ENCODE data around the gene CCDC192.

GRCh38 chr5:127799293-127799905, 96.2 kb downstream of the CCDC192 start:
- no peak for TF ChIP-seq CTCF (IDR thresholded peaks at IDR 0.05)
- TF ChIP-seq JUN (CRISPR knock-in tag; IDR thresholded peaks at IDR 0.05): no peak
- TF ChIP-seq MYBL2 (CRISPR knock-in tag; IDR thresholded peaks at IDR 0.05): no peak
- no peak for TF ChIP-seq ETV6 (CRISPR knock-in tag; IDR thresholded peaks at IDR 0.05)
- no peak for TF ChIP-seq FOXJ3 (CRISPR knock-in tag; IDR thresholded peaks at IDR 0.05; ENCODE audit: borderline replicate concordance)
- TF ChIP-seq CREB1 (CRISPR knock-in tag; IDR thresholded peaks at IDR 0.05): no peak
- TF ChIP-seq ELF4 (CRISPR knock-in tag; IDR thresholded peaks at IDR 0.05; ENCODE audit: low read depth): no peak
- TF ChIP-seq ZNF512 (CRISPR knock-in tag; IDR thresholded peaks at IDR 0.05; ENCODE audit: borderline replicate concordance): no peak
- TF ChIP-seq MXD4 (CRISPR knock-in tag; IDR thresholded peaks at IDR 0.05; ENCODE audit: borderline replicate concordance): no peak
- TF ChIP-seq NFE2L1 (CRISPR knock-in tag; IDR thresholded peaks at IDR 0.05): no peak
- TF ChIP-seq PRRX2 (CRISPR knock-in tag; IDR thresholded peaks at IDR 0.05): no peak
- TF ChIP-seq ESRRA (CRISPR knock-in tag; IDR thresholded peaks at IDR 0.05; ENCODE audit: borderline replicate concordance): no peak
- no peak for TF ChIP-seq CREM (CRISPR knock-in tag; IDR thresholded peaks at IDR 0.05)
- no peak for TF ChIP-seq ZNF281 (CRISPR knock-in tag; IDR thresholded peaks at IDR 0.05)

Data from WTC11 (cell line).